ENCODE measurements around the gene UBE2Q1.

UBE2Q1 gene

GRCh38 chr1:154557939-154558719 lies at the start of gene UBE2Q1:
TSS of gene UBE2Q1 (minus strand) at chr1:154558662. CDS start at chr1:154558553, 109 bp downstream.
- Histone ChIP-seq H3K4me3 (ENCODE audit: low read depth, low read length) (peak within 1 kb of the TSS; percentile 84), H3K27ac (peak within 1 kb of the TSS; percentile 83), H3K36me3 (peaks cover 40% of the 10 kb centered on the region), H3K9me3 (ENCODE audit: severe bottlenecking) (no peaks in the 10 kb centered on the region), H3K27me3 (ENCODE audit: insufficient read depth, low read depth, severe bottlenecking) (no peaks in the 10 kb centered on the region)
- TF ChIP-seq CTCF (IDR thresholded peaks at IDR 0.05; ENCODE audit: low read depth, low read length) = no peak
- DNase-seq = peak; percentile 64

GRCh38 chr1:154607609-154608396 lies 49.3 kb upstream of the UBE2Q1 start, which contains the start of gene ADAR:
TSS of gene ADAR (minus strand) at chr1:154608186. CDS start at chr1:154608006, 180 bp downstream.
- peak within 1 kb of the TSS; percentile 92 for H3K27ac ChIP-seq
- peak; percentile 94 for DNase-seq
- H3K4me3 ChIP-seq (ENCODE audit: low read depth, low read length) = peak within 1 kb of the TSS; percentile 44
- H3K27me3 ChIP-seq (ENCODE audit: insufficient read depth, low read depth, severe bottlenecking) = no peaks in the 10 kb centered on the region
- peaks cover 23% of the 10 kb centered on the region for H3K36me3 ChIP-seq
- no peaks in the 10 kb centered on the region for H3K9me3 ChIP-seq (ENCODE audit: severe bottlenecking)
- TF ChIP-seq CTCF (IDR thresholded peaks at IDR 0.05; ENCODE audit: low read depth, low read length) = no peak

- peak; percentile 66 for DNase-seq
- H3K9me3 ChIP-seq (ENCODE audit: severe bottlenecking) = no peaks in the 10 kb centered on the region
Measured at GRCh38 chr1:154607106-154607608, 48.7 kb upstream of the UBE2Q1 start.

GRCh38 chr1:154605534-154605933 lies 47.1 kb upstream of the UBE2Q1 start:
- Histone ChIP-seq H3K36me3 (peaks cover 46% of the 10 kb centered on the region), H3K27me3 (ENCODE audit: insufficient read depth, low read depth, severe bottlenecking) (no peaks in the 10 kb centered on the region), H3K9me3 (ENCODE audit: severe bottlenecking) (no peaks in the 10 kb centered on the region), H3K4me3 (ENCODE audit: low read depth, low read length) (no peak overlapping the region), H3K27ac (no peak overlapping the region)
- TF ChIP-seq CTCF (IDR thresholded peaks at IDR 0.05; ENCODE audit: low read depth, low read length) = no peak
- DNase-seq = no peak

More at GRCh38 chr1:154607106-154607608, 48.7 kb upstream of the UBE2Q1 start:
- Histone ChIP-seq H3K4me3 (ENCODE audit: low read depth, low read length) (peak overlapping the region; percentile 44), H3K36me3 (peaks cover 30% of the 10 kb centered on the region), H3K27ac (peak overlapping the region; percentile 92), H3K27me3 (ENCODE audit: insufficient read depth, low read depth, severe bottlenecking) (no peaks in the 10 kb centered on the region)
- TF ChIP-seq CTCF (IDR thresholded peaks at IDR 0.05; ENCODE audit: low read depth, low read length) = peak; percentile 37; the same call in 1 of the 2 replicates

GRCh38 chr1:154603317-154603716 lies 44.9 kb upstream of the UBE2Q1 start:
- no peaks in the 10 kb centered on the region for H3K27me3 ChIP-seq (ENCODE audit: insufficient read depth, low read depth, severe bottlenecking)
- TF ChIP-seq CTCF (IDR thresholded peaks at IDR 0.05; ENCODE audit: low read depth, low read length) = no peak
- no peak for DNase-seq
- H3K9me3 ChIP-seq (ENCODE audit: severe bottlenecking) = no peaks in the 10 kb centered on the region
- no peak overlapping the region for H3K4me3 ChIP-seq (ENCODE audit: low read depth, low read length)
- no peak overlapping the region for H3K27ac ChIP-seq
- peaks cover 67% of the 10 kb centered on the region for H3K36me3 ChIP-seq
